Neural progenitor cell (in vitro differentiated cells): ENCODE measurements around the gene PRKCA. TPM values are rescaled to one million over a fixed set of nuclear protein-coding genes. Genes with fewer than 3 reads are reported as not detected.

Source experiments
- DNase-seq: peaks from one replicate; pipeline ENCODE4 v3.0.0-alpha.2; 2016; ENCODE audit warnings: low spot score
- H2AFZ ChIP-seq: fragments of 200-600 bp; sonication (generic); replicated peaks from 2 replicates; pipeline ENCODE4 v1.6.1; 2016; ENCODE audit warnings: antibody characterized with exemption
- H3F3A ChIP-seq: fragments of 200-600 bp; sonication (generic); 2 replicates; pipeline ENCODE4 v1.6.1; 2016; ENCODE audit warnings: antibody characterized with exemption, low read depth
- H3K27ac ChIP-seq: fragments of 200-600 bp; sonication (generic); 2 replicates; pipeline ENCODE4 v1.5.1; 2016; ENCODE audit warnings: mild to moderate bottlenecking
- H3K27me3 ChIP-seq: fragments of 200-600 bp; sonication (generic); 2 replicates; pipeline ENCODE4 v1.6.1; 2016; ENCODE audit warnings: mild to moderate bottlenecking, moderate library complexity
- H3K36me3 ChIP-seq: fragments of 200-600 bp; sonication (generic); 2 replicates; pipeline ENCODE4 v1.5.1; 2016
- H3K4me1 ChIP-seq: fragments of 200-600 bp; sonication (generic); 2 replicates; pipeline ENCODE4 v1.6.1; 2016; ENCODE audit warnings: mixed run types
- H3K4me2 ChIP-seq: fragments of 200-600 bp; sonication (generic); 2 replicates; pipeline ENCODE4 v1.6.1; 2016
- H3K4me3 ChIP-seq: fragments of 200-600 bp; sonication (generic); 2 replicates; pipeline ENCODE4 v1.5.1; 2016
- H3K79me2 ChIP-seq: fragments of 200-600 bp; sonication (generic); 2 replicates; pipeline ENCODE4 v1.6.1; 2016; ENCODE audit warnings: low read depth
- H3K9ac ChIP-seq: fragments of 200-600 bp; sonication (generic); 2 replicates; pipeline ENCODE4 v1.6.1; 2016
- H3K9me3 ChIP-seq: fragments of 200-600 bp; sonication (generic); 2 replicates; pipeline ENCODE4 v1.5.1; 2016; ENCODE audit warnings: low read depth
- H4K20me1 ChIP-seq: fragments of 200-600 bp; sonication (generic); 2 replicates; pipeline ENCODE4 v1.6.1; 2016; ENCODE audit warnings: low read depth
- H3K27ac Mint-ChIP-seq: 3 replicates; pipeline ENCODE4 v1.8.0; 2021; ENCODE audit warnings: mixed read lengths
- H3K27me3 Mint-ChIP-seq: 2 replicates; pipeline ENCODE4 v1.8.0; 2022; ENCODE audit warnings: low read depth, mild to moderate bottlenecking, inconsistent platforms, moderate library complexity, mixed read lengths; ENCODE audit not compliant: insufficient read depth
- H3K36me3 Mint-ChIP-seq: 3 replicates; pipeline ENCODE4 v1.8.0; 2021; ENCODE audit warnings: mixed read lengths
- H3K4me1 Mint-ChIP-seq: 3 replicates; pipeline ENCODE4 v1.8.0; 2021; ENCODE audit warnings: mixed read lengths
- H3K4me3 Mint-ChIP-seq: 3 replicates; pipeline ENCODE4 v1.8.0; 2021; ENCODE audit warnings: mild to moderate bottlenecking, moderate library complexity, mixed read lengths
- H3K9me3 Mint-ChIP-seq: 3 replicates; pipeline ENCODE4 v1.8.0; 2020; ENCODE audit warnings: mixed read lengths
- EZH2 ChIP-seq: fragments of 200-600 bp; sonication (generic); IDR thresholded peaks from 2 replicates; pipeline ENCODE4 v1.6.1; 2017; ENCODE audit warnings: antibody characterized with exemption, mild to moderate bottlenecking, moderate library complexity
- EZH2phosphoT487 ChIP-seq: fragments of 200-600 bp; sonication (generic); IDR thresholded peaks from 2 replicates; pipeline ENCODE4 v1.6.1; 2017; ENCODE audit warnings: antibody characterized with exemption
- total RNA-seq: library from RNA; depleted of rRNA; stranded (reverse); fragments of >200 nt; gene quantifications from 2 replicates; pipeline ENCODE4 v1.2.3, GENCODE V29; 2015; ENCODE audit warnings: low replicate concordance
- TF ChIP-seq, protein P1 (sequence below): fragments of 200-600 bp; sonication (generic); IDR thresholded peaks from 2 replicates; pipeline ENCODE4 v1.5.1; 2017; ENCODE audit warnings: antibody characterized with exemption, mild to moderate bottlenecking

Gene PRKCA
- total RNA-seq, 1 donor from 2014 or later: 2.1 TPM

DNA sequence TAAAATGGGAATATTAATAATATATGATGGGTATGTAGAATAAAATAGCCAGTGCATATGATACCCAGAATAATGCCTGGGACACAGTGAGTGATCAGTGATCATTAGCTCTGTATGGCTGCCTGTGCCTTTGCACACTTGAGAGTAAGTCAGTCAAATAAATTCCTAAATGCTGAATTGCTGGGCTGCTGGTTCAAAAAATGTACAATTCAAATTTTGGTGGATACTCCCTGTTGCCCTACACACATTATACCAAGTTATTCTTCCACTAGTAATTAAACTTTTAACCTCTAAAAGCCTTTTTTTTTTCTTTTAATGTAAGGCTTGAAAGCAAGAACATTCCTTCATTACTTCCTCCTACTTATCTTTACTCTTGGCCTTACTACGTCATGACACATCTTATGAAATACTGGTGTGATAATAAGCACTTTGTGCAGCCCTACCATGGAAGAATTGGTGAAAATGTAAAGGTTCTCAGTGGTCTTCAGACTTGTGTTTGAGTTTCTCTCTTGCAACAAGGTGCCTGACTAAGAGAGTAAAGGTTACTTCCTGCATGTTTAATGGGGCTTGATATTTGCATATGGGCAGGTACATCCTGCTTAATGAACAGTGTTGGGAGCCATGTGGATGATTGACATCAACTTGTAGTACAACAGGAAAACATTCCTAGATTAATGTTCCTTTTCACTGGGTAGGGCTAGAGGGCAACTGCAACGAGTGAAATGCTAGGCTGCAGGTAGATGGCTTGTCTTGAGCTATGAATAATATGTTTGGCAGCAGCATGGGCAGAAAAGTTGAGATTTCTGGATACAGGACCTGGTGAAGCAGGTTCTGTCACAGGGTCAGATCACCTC is 84.3 kb downstream of the PRKCA start:
- TF ChIP-seq EZH2phosphoT487 (no peak), EZH2 (no peak)
- TF ChIP-seq, protein P1, sequence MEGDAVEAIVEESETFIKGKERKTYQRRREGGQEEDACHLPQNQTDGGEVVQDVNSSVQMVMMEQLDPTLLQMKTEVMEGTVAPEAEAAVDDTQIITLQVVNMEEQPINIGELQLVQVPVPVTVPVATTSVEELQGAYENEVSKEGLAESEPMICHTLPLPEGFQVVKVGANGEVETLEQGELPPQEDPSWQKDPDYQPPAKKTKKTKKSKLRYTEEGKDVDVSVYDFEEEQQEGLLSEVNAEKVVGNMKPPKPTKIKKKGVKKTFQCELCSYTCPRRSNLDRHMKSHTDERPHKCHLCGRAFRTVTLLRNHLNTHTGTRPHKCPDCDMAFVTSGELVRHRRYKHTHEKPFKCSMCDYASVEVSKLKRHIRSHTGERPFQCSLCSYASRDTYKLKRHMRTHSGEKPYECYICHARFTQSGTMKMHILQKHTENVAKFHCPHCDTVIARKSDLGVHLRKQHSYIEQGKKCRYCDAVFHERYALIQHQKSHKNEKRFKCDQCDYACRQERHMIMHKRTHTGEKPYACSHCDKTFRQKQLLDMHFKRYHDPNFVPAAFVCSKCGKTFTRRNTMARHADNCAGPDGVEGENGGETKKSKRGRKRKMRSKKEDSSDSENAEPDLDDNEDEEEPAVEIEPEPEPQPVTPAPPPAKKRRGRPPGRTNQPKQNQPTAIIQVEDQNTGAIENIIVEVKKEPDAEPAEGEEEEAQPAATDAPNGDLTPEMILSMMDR: no peak
- Histone ChIP-seq H3K79me2 (no peaks in the 10 kb centered on the region), H3K4me2 (peak overlapping the region; percentile 57)

DNA sequence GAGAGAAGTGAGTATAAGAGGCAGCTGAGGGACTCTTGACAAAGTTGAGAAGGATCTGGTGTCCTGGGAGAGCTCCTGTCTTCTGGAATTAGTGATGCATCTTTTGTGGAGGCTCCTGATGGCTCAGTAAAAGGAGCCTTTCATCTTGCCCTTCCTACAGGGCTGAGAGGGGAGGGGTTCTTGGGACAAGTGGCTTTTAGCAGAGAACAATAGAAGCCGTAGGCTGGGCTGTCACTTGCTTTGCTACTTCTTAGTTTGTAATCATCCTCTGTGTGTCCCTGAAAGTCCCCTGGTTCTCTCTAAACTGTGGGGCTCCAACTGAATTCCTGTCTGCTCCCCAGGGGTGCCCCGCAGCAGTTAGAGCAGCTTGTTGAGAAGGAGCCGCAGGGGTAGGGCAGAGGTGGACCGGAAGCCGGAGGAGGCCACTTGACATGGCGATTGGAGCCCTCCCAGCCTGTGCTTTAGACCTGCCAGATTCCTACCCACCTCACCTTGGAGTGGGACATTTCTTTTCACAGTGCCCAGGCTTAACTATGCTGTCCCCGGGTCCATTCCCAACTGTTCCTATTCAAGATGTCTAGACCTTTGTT is 85.1 kb downstream of the PRKCA start:
- H3F3A ChIP-seq: peaks cover 14% of the 10 kb centered on the region
- peak overlapping the region; percentile 53 for H3K27ac ChIP-seq
- no peak overlapping the region for H2AFZ ChIP-seq
- H3K4me1 ChIP-seq: peaks cover 14% of the 10 kb centered on the region
- H4K20me1 ChIP-seq: no peaks in the 10 kb centered on the region
- Mint-ChIP-seq H3K27ac (no peak overlapping the region), H3K4me1 (peaks cover 27% of the 10 kb centered on the region), H3K27me3 (no peaks in the 10 kb centered on the region), H3K9me3 (peaks cover 2% of the 10 kb centered on the region), H3K36me3 (peaks cover 21% of the 10 kb centered on the region), H3K4me3 (no peak overlapping the region)
- H3K9ac ChIP-seq: no peak overlapping the region
- peak overlapping the region; percentile 57 for H3K4me2 ChIP-seq
- no peaks in the 10 kb centered on the region for H3K9me3 ChIP-seq
- no peaks in the 10 kb centered on the region for H3K27me3 ChIP-seq
- H3K36me3 ChIP-seq: no peaks in the 10 kb centered on the region
- no peaks in the 10 kb centered on the region for H3K79me2 ChIP-seq
- DNase-seq: peak; percentile 61
- TF ChIP-seq, protein P1: no peak
- TF ChIP-seq EZH2phosphoT487 (no peak), EZH2 (no peak)
- no peak overlapping the region for H3K4me3 ChIP-seq

More for the DNA sequence above, 84.3 kb downstream of the PRKCA start:
- peaks cover 3% of the 10 kb centered on the region for H3K27me3 Mint-ChIP-seq
- peaks cover 25% of the 10 kb centered on the region for H3K4me1 Mint-ChIP-seq
- peaks cover 21% of the 10 kb centered on the region for H3K36me3 Mint-ChIP-seq
- Histone ChIP-seq H3K9ac (no peak overlapping the region), H3K27me3 (no peaks in the 10 kb centered on the region), H2AFZ (no peak overlapping the region), H3K9me3 (no peaks in the 10 kb centered on the region), H3K4me3 (no peak overlapping the region), H4K20me1 (no peaks in the 10 kb centered on the region), H3K4me1 (peaks cover 19% of the 10 kb centered on the region), H3F3A (peaks cover 17% of the 10 kb centered on the region), H3K27ac (peak overlapping the region; percentile 53), H3K36me3 (no peaks in the 10 kb centered on the region)
- peaks cover 2% of the 10 kb centered on the region for H3K9me3 Mint-ChIP-seq
- H3K4me3 Mint-ChIP-seq: no peak overlapping the region
- no peak overlapping the region for H3K27ac Mint-ChIP-seq
- no peak for DNase-seq

DNA sequence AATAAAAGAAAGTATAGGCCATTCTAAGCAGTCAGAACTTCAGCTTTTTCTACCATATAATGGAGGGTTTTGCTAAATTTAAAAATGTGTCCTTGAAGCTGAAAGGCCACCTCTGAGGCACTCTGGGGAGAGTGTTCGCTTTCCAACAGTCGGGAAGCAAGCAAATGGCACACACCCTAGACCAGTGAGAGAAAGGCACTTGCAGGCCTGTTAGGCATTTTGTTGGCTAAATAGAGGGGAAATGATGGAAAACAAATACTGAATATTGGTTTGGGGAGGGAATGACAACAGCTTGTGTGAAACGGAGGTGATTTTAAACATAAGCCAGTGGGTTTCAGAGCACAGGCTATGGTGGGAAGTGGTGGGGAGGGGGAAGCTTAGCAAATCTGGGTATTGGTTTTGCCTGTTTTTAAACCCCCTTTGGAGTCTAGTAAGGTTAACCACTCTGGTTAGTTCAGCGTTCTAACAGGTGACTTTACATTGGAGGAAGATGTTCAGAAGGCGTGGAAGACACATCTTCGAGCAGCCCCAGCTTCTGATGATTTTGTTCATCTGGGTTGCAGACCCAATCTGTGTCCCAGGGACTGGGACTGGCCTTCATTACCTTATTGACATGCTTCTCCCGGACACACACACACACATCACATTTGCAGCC is 90.5 kb downstream of the PRKCA start:
- H3K27ac ChIP-seq: no peak overlapping the region
- Mint-ChIP-seq H3K4me1 (peaks cover 15% of the 10 kb centered on the region), H3K4me3 (no peak overlapping the region), H3K9me3 (peaks cover 2% of the 10 kb centered on the region), H3K27ac (no peak overlapping the region), H3K36me3 (peaks cover 17% of the 10 kb centered on the region), H3K27me3 (peaks cover 2% of the 10 kb centered on the region)
- no peaks in the 10 kb centered on the region for H3K36me3 ChIP-seq
- peaks cover under 1% of the 10 kb centered on the region for H3K4me1 ChIP-seq
- no peaks in the 10 kb centered on the region for H3K9me3 ChIP-seq
- H3K9ac ChIP-seq: no peak overlapping the region
- TF ChIP-seq, protein P1: no peak
- no peak for TF ChIP-seq EZH2
- no peak for TF ChIP-seq EZH2phosphoT487
- no peaks in the 10 kb centered on the region for H3K27me3 ChIP-seq
- no peaks in the 10 kb centered on the region for H4K20me1 ChIP-seq
- no peak for DNase-seq
- no peak overlapping the region for H3K4me2 ChIP-seq
- H3K79me2 ChIP-seq: no peaks in the 10 kb centered on the region
- H2AFZ ChIP-seq: no peak overlapping the region
- no peak overlapping the region for H3K4me3 ChIP-seq
- H3F3A ChIP-seq: peaks cover 2% of the 10 kb centered on the region
